ENCODE results near the gene MED15.
A peak's percentile ranks its signal among the peaks of the same experiment; 100 is the strongest.

MED15 gene

GRCh38 chr22:20562607-20563465 lies 55.4 kb downstream of the MED15 start:
- H3K9me3 Mint-ChIP-seq: peaks cover 10 to 13% of the 10 kb centered on the region in 2 donors
- no peak for DNase-seq
- peak; percentile 59 for ATAC-seq
- no peaks in the 10 kb centered on the region for H3K27me3 Mint-ChIP-seq
- peak overlapping the region in 1 of 2 donors; percentile 70 for H3K27ac Mint-ChIP-seq
- H3K4me3 Mint-ChIP-seq: no peak overlapping the region
- peaks cover 64% of the 10 kb centered on the region for H3K4me1 Mint-ChIP-seq

DNA sequence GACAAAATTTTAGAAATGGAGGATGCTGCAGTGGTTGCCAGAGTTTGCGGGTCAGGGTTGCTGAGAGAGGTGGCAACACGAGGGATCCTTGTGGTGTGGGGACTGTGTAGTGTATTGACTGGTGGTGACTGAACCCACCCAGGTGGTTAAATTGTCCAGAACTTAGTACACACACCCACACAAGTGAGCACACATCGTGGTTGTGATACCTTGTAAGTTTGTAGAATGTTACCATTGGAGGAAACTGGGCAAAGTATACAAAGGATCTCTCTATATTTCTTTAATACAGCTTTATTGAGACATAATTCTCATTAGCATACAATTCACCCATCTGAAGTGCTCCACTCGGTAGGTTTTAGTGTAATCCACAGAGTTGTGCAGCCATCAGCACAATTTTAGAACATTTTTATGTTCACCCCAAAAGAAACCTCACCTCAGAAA lies 56.1 kb downstream of the MED15 start:
- DNase-seq (peak in 1 of 2 donors; percentile 60), ATAC-seq (peak; percentile 89)
- H3K27me3 Mint-ChIP-seq: no peaks in the 10 kb centered on the region
- H3K27ac Mint-ChIP-seq: no peak overlapping the region
- H3K9me3 Mint-ChIP-seq: peaks cover 10 to 11% of the 10 kb centered on the region in 2 donors
- H3K4me3 Mint-ChIP-seq: peak overlapping the region in 1 of 2 donors; percentile 12
- peaks cover 64% of the 10 kb centered on the region for H3K4me1 Mint-ChIP-seq

- no peaks in the 10 kb centered on the region for H3K27me3 Mint-ChIP-seq
- DNase-seq (no peak), ATAC-seq (no peak)
- no peak overlapping the region for H3K27ac Mint-ChIP-seq
- peaks cover 64% of the 10 kb centered on the region for H3K4me1 Mint-ChIP-seq
- H3K9me3 Mint-ChIP-seq: peaks cover 5 to 6% of the 10 kb centered on the region in 2 donors
- H3K4me3 Mint-ChIP-seq: peak overlapping the region in 1 of 2 donors; percentile 12
Measured at GRCh38 chr22:20563941-20564371, 56.5 kb downstream of the MED15 start.

DNA sequence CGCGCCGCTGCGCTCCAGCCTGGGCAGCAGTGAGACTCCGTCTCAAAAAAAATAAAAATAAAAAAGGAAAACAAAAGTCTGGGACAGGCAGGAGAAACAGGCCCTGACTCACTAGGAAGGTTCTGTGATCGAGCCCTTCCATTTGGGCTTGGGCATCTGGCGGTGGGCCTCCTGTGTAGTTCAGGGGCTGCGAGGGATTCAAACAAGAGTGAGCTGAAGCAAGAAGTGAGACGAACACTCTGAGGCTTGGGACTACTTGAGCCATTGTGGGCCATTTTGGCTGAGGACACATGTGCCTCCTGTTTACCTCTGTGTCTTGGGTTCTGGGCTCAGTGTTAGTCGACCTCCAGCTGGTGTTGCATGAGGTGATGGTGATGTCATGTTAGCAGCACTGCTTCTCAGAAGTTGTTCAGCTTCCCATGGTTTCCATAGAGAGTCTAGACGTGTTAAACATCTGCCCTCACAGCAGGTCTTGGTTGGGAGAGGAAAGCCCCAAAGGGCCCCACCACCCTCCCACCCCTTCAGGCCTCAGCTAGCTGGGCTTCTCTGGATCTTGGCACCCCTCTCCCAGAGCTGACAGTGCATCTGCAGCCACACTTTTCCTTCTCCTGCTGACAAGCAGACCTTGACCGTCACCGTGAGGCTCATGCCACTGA lies 57.8 kb downstream of the MED15 start:
- ATAC-seq (no peak), DNase-seq (no peak)
- Mint-ChIP-seq H3K4me1 (peaks cover 76% of the 10 kb centered on the region), H3K27me3 (no peaks in the 10 kb centered on the region), H3K9me3 (no peaks in the 10 kb centered on the region), H3K27ac (no peak overlapping the region), H3K4me3 (no peak overlapping the region)

GRCh38 chr22:20565761-20566160 lies 58.4 kb downstream of the MED15 start:
- no peaks in the 10 kb centered on the region for H3K27me3 Mint-ChIP-seq
- H3K9me3 Mint-ChIP-seq: no peaks in the 10 kb centered on the region
- H3K4me3 Mint-ChIP-seq: peak overlapping the region in 1 of 2 donors; percentile 21
- H3K27ac Mint-ChIP-seq: no peak overlapping the region
- peaks cover 81% of the 10 kb centered on the region for H3K4me1 Mint-ChIP-seq
- DNase-seq: no peak
- ATAC-seq: no peak

DNA sequence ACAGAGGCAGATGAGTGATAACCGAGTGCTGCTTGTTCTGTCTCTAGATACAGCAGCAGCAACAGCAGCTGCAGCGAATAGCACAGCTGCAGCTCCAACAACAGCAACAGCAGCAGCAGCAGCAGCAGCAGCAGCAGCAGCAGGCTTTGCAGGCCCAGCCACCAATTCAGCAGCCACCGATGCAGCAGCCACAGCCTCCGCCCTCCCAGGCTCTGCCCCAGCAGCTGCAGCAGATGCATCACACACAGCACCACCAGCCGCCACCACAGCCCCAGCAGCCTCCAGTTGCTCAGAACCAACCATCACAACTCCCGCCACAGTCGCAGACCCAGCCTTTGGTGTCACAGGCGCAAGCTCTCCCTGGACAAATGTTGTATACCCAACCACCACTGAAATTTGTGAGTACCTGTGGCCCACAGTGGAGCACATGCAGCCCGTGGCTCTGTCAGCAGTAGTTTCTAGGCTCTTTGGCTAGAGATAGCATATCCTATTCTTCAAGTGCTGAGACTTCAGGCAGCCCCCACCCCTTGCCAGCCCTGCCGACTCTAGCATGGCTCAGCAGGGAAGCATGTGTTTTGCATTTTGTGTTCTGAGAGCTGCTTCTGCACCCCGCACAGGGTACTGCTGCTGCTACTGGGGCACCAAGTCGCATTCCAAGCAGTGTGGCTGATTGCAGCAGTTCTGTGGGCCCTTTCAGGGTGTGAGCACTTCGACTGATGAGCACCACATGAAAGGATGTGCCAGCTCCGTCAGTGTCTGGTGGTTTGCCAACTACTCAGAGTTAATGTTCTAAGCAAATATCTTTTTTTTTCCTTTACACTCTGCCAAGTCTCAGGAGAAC lies 59.2 kb downstream of the MED15 start:
- H3K27ac Mint-ChIP-seq: no peak overlapping the region
- H3K4me1 Mint-ChIP-seq: peaks cover 90% of the 10 kb centered on the region
- no peaks in the 10 kb centered on the region for H3K27me3 Mint-ChIP-seq
- peak in 1 of 2 donors; percentile 34 for DNase-seq
- no peaks in the 10 kb centered on the region for H3K9me3 Mint-ChIP-seq
- peak overlapping the region in 1 of 2 donors; percentile 51 for H3K4me3 Mint-ChIP-seq
- ATAC-seq: peak; percentile 19

GRCh38 chr22:20567371-20567847 lies 60.0 kb downstream of the MED15 start:
- Mint-ChIP-seq H3K9me3 (no peaks in the 10 kb centered on the region), H3K27ac (no peak overlapping the region), H3K4me1 (peaks cover 92% of the 10 kb centered on the region), H3K4me3 (no peak overlapping the region), H3K27me3 (no peaks in the 10 kb centered on the region)
- DNase-seq (no peak), ATAC-seq (no peak)

- DNase-seq: no peak
- no peaks in the 10 kb centered on the region for H3K9me3 Mint-ChIP-seq
- H3K4me1 Mint-ChIP-seq: peaks cover 88% of the 10 kb centered on the region
- no peak overlapping the region for H3K4me3 Mint-ChIP-seq
- H3K27ac Mint-ChIP-seq: no peak overlapping the region
- no peak for ATAC-seq
- H3K27me3 Mint-ChIP-seq: no peaks in the 10 kb centered on the region
Measured at GRCh38 chr22:20567993-20568417, 60.6 kb downstream of the MED15 start.

DNA sequence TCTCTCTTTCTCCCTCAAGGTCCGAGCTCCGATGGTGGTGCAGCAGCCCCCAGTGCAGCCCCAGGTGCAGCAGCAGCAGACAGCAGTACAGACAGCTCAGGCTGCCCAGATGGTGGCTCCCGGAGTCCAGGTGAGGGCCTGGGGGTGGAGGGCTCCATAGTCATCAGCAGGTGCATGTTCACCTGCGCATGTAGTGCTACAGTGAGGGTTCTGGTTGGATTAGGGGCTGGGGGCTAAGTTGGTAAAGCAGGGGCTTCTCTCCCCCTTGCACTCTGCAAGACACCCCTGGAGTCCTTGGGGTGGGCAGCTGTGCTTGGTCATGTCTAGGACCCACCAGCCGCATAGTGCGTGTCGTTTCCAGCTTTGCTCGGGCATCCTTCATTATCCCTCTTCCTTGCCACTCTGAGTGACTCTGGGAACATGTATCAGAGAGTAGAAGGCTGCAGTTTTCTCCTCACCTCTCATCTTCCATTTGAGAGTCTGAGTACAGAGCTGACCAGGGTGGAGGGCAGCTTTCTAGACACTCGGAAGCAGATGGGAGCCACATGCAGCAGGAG lies 61.2 kb downstream of the MED15 start:
- no peaks in the 10 kb centered on the region for H3K9me3 Mint-ChIP-seq
- peak overlapping the region in 1 of 2 donors; percentile 56 for H3K4me3 Mint-ChIP-seq
- ATAC-seq: no peak
- peaks cover 82% of the 10 kb centered on the region for H3K4me1 Mint-ChIP-seq
- no peak for DNase-seq
- no peaks in the 10 kb centered on the region for H3K27me3 Mint-ChIP-seq
- H3K27ac Mint-ChIP-seq: no peak overlapping the region

DNA sequence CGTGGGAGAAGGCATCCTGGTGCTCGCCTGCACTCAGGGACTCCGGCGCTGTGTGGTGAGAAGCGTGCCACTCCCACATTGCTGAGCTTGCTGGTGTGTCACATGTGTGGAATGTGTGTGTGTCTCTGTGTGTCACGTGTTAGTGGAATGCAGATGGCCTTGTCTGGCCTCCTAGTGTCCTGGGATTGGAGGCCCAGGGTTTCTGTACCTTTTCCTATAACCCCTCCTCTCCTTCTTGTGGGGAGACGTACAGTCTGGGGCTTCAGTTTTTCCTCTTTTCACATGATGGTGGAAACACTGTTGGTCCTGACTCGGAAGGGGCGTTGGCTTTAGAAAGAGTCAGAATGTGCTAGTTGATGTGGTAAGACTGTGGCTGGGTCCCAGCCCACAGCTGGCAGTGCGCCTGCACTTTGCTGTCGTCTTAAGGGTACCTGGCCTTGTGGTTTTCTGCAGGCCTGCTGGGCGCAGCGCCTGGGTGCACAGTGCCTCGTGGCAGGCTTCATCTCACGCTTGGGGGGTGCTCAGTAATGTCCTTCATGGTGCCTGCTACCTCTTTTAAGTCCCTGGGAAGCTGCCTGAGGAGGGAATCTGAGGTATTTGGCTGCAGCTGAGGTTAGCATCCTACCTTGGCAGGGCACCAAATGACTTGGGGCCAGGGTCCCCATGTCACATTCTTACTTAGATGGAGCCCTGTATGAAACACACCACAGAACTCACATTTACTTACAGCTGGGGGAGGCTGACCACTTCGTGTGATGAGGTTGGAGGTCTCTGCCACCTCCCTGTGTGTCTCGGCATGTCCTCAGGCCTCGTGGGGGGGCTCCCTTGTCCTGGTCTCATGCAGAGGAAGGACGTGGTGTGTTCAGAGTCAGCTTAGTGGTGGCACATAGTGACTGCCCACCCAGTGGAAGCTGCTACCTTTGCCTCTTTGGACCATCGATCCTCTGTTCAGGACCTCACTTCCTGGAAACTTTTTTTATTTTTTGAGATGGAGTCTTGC lies 61.9 kb downstream of the MED15 start:
- DNase-seq: peak; percentile 74 to 84
- no peaks in the 10 kb centered on the region for H3K9me3 Mint-ChIP-seq
- peak; percentile 95 for ATAC-seq
- H3K27ac Mint-ChIP-seq: peak overlapping the region; percentile 72 to 77
- H3K4me1 Mint-ChIP-seq: peaks cover 74% of the 10 kb centered on the region
- H3K4me3 Mint-ChIP-seq: peak overlapping the region; percentile 5 to 29
- H3K27me3 Mint-ChIP-seq: no peaks in the 10 kb centered on the region

DNA sequence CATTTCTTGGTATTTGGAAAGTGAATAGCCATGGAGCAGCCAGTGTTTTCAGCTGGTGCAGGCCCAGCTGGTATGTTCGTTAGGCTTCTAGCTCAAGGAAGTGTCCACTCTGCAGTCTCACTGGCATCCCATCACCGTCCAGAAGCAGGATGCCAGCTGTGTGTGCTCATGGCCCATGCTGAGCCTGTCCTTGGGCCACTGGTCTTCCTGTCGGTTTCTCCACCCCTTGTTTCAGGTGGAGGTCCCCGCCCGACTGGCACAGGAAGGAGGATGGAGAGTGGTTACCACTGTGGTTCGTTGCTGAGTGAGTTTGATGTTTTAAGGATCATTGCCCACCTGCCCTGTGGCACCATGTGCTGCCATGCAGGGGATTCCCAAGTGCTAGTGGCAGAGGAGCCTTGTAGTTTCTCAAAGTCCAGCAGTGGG lies 63.7 kb downstream of the MED15 start:
- Mint-ChIP-seq H3K27ac (no peak overlapping the region), H3K9me3 (no peaks in the 10 kb centered on the region), H3K4me1 (peaks cover 64% of the 10 kb centered on the region), H3K27me3 (no peaks in the 10 kb centered on the region), H3K4me3 (no peak overlapping the region)
- ATAC-seq (no peak), DNase-seq (no peak)

GRCh38 chr22:20571531-20572007 lies 64.2 kb downstream of the MED15 start:
- H3K9me3 Mint-ChIP-seq: no peaks in the 10 kb centered on the region
- peaks cover 64% of the 10 kb centered on the region for H3K4me1 Mint-ChIP-seq
- DNase-seq (peak; percentile 53 to 56), ATAC-seq (no peak)
- no peak overlapping the region for H3K27ac Mint-ChIP-seq
- H3K4me3 Mint-ChIP-seq: no peak overlapping the region
- no peaks in the 10 kb centered on the region for H3K27me3 Mint-ChIP-seq

- Mint-ChIP-seq H3K9me3 (no peaks in the 10 kb centered on the region), H3K4me3 (no peak overlapping the region), H3K27ac (peak overlapping the region in 1 of 2 donors; percentile 27), H3K27me3 (no peaks in the 10 kb centered on the region), H3K4me1 (peaks cover 59% of the 10 kb centered on the region)
- DNase-seq (no peak), ATAC-seq (no peak)
Measured at GRCh38 chr22:20572132-20572802, 64.9 kb downstream of the MED15 start.
